ENCODE data around the gene RGS3.
A peak's percentile ranks its signal among the peaks of the same experiment; 100 is the strongest.

RGS3 gene

GRCh38 chr9:113559834-113560800 is 96.6 kb downstream of the RGS3 start:
- TF ChIP-seq CTCF (conservative IDR thresholded peaks at IDR 0.05) (no peak), ZFX (IDR thresholded peaks at IDR 0.05) (no peak)
- no peak overlapping the region for H3K27ac ChIP-seq

- TF ChIP-seq CTCF (conservative IDR thresholded peaks at IDR 0.05) (no peak), ZFX (IDR thresholded peaks at IDR 0.05) (no peak)
- no peak overlapping the region for H3K27ac ChIP-seq
Observed at GRCh38 chr9:113562653-113563381, 99.3 kb downstream of the RGS3 start.

- no peak for TF ChIP-seq CTCF (conservative IDR thresholded peaks at IDR 0.05)
- TF ChIP-seq ZFX (IDR thresholded peaks at IDR 0.05): no peak
- peak overlapping the region; percentile 65 for H3K27ac ChIP-seq
Observed at GRCh38 chr9:113563826-113564497, 100.4 kb downstream of the RGS3 start.

GRCh38 chr9:113564498-113565237 is 101.1 kb downstream of the RGS3 start:
- peak overlapping the region; percentile 65 for H3K27ac ChIP-seq
- no peak for TF ChIP-seq ZFX (IDR thresholded peaks at IDR 0.05)

GRCh38 chr9:113566016-113566711 is 102.6 kb downstream of the RGS3 start:
- peak overlapping the region; percentile 65 for H3K27ac ChIP-seq
- TF ChIP-seq ZFX (IDR thresholded peaks at IDR 0.05) (no peak), CTCF (conservative IDR thresholded peaks at IDR 0.05) (no peak)

- H3K27ac ChIP-seq: peak overlapping the region; percentile 65
- no peak for TF ChIP-seq ZFX (IDR thresholded peaks at IDR 0.05)
- TF ChIP-seq CTCF (conservative IDR thresholded peaks at IDR 0.05): no peak
Observed at GRCh38 chr9:113566712-113567071, 103.2 kb downstream of the RGS3 start.
